ENCODE results near the gene PHF19. TPM values are rescaled to one million over a fixed set of nuclear protein-coding genes. Genes with fewer than 3 reads are reported as not detected.

Gene PHF19
- polyA plus RNA-seq, 1 of the 3 experiments (the other 2 are of a cell fraction), result 33.4 TPM

DNA sequence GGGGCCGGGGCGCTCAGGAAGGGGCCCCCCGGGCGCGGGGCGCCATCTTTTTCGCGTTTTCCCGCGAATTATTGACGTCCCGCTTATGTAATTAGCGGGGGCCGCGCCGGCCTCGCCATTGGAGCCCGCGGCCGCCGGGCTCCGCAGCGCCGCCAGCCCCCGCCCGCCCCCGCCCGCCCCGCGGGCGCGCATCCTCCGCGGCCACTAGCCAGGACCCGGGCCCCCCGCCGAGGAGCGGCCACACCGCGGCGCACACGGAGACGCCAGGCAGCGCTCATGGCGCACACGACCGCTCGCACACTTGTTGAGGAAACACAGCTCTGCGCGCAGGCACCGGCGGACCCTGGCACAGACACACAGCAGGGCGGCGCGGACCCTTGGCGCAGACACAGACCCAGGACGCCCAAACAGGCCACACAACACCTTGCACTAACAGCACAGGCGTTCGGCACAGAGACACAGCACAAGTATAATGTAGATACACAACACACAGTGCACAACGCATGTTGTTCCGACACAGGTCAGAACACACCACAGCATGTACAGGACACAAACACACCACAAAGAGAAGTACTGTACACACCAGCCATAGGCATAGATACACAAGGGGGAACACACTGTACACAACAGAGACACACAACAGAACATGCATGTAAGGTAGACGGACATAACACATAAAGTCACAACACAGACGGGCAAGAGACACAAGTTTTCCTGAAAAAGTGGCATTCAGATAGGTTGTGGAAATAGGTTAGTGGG, 467 bp upstream of the PHF19 start:
- DNase-seq, result peak; percentile 95
- peak overlapping the region; percentile 65 to 75 for H3K4me3 ChIP-seq (ENCODE audit: low read depth in 2 of 2, low read length in 1 of 2)
- H3K4me2 ChIP-seq, result peak overlapping the region; percentile 77
- H3F3A ChIP-seq (replicated peaks; ENCODE audit: insufficient read depth), result peaks cover 5% of the 10 kb centered on the region
- peak overlapping the region; percentile 83 for H2AFZ ChIP-seq (ENCODE audit: low read depth)
- peak overlapping the region; percentile 57 to 86 for H3K27ac ChIP-seq (ENCODE audit: low read depth in 2 of 2, low read length in 1 of 2)
- no peaks in the 10 kb centered on the region for H3K9me3 ChIP-seq
- H3K9me2 ChIP-seq, result no peaks in the 10 kb centered on the region
- peaks cover 26% of the 10 kb centered on the region for H3K79me2 ChIP-seq (ENCODE audit: insufficient read depth)
- peak overlapping the region; percentile 69 for H3K9ac ChIP-seq
- WGBS (ENCODE audit: low lambda C conversion rate), result 28% methylated on average over 6 of the region's 63 CpGs
- ChIA-PET POLR2A (interaction anchor here (1.6 to 1.7 kb wide), 2 partner anchors 39 to 183 kb away, joined by 4 read pairs; no protein-coding TSS in a partner anchor), CTCF (interaction anchor here (0.6 to 1.5 kb wide), 4 partner anchors 8 to 61 kb away, joined by 3 to 5 read pairs (median 4); no protein-coding TSS in a partner anchor)
- peaks cover 6 to 13% of the 10 kb centered on the region in 2 experiments for H3K36me3 ChIP-seq (replicated peaks in 1 of 2; ENCODE audit: control insufficient read depth in 1 of 2, insufficient read depth in 2 of 2, low read length in 1 of 2)
- peaks cover 15 to 28% of the 10 kb centered on the region in 2 experiments; a peak in 3 of 4 replicates for H3K4me1 ChIP-seq (ENCODE audit: control insufficient read depth in 1 of 2, insufficient read depth in 2 of 2, low read depth in 1 of 2, low read length in 1 of 2)
- H4K20me1 ChIP-seq (ENCODE audit: insufficient read depth), result no peaks in the 10 kb centered on the region
- H3K27me3 ChIP-seq (ENCODE audit: insufficient read depth), result no peaks in the 10 kb centered on the region
- TF ChIP-seq, protein P1, sequence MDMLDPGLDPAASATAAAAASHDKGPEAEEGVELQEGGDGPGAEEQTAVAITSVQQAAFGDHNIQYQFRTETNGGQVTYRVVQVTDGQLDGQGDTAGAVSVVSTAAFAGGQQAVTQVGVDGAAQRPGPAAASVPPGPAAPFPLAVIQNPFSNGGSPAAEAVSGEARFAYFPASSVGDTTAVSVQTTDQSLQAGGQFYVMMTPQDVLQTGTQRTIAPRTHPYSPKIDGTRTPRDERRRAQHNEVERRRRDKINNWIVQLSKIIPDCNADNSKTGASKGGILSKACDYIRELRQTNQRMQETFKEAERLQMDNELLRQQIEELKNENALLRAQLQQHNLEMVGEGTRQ (IDR thresholded peaks at IDR 0.05; ENCODE audit: borderline replicate concordance, low read depth, low read length), result no peak
- TF ChIP-seq EZH2phosphoT487 (IDR thresholded peaks at IDR 0.05; ENCODE audit: borderline replicate concordance, low read depth), result no peak
- TF ChIP-seq, protein P2, sequence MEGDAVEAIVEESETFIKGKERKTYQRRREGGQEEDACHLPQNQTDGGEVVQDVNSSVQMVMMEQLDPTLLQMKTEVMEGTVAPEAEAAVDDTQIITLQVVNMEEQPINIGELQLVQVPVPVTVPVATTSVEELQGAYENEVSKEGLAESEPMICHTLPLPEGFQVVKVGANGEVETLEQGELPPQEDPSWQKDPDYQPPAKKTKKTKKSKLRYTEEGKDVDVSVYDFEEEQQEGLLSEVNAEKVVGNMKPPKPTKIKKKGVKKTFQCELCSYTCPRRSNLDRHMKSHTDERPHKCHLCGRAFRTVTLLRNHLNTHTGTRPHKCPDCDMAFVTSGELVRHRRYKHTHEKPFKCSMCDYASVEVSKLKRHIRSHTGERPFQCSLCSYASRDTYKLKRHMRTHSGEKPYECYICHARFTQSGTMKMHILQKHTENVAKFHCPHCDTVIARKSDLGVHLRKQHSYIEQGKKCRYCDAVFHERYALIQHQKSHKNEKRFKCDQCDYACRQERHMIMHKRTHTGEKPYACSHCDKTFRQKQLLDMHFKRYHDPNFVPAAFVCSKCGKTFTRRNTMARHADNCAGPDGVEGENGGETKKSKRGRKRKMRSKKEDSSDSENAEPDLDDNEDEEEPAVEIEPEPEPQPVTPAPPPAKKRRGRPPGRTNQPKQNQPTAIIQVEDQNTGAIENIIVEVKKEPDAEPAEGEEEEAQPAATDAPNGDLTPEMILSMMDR (IDR thresholded peaks at IDR 0.05), result no peak; the same call in 1 of the 2 replicates
- TF ChIP-seq JUND (IDR thresholded peaks at IDR 0.05), result no peak
- TF ChIP-seq MXI1 (IDR thresholded peaks at IDR 0.05; ENCODE audit: low read depth, low read length), result peak; percentile 17; the same call in 1 of the 2 replicates
- no peak for TF ChIP-seq GABPA (IDR thresholded peaks at IDR 0.05; ENCODE audit: low read depth)
- no peak for TF ChIP-seq TCF12 (IDR thresholded peaks at IDR 0.05)
- no peak for TF ChIP-seq SIN3A (IDR thresholded peaks at IDR 0.05; ENCODE audit: borderline replicate concordance, low read depth, low read length)
- TF ChIP-seq, protein P3, sequence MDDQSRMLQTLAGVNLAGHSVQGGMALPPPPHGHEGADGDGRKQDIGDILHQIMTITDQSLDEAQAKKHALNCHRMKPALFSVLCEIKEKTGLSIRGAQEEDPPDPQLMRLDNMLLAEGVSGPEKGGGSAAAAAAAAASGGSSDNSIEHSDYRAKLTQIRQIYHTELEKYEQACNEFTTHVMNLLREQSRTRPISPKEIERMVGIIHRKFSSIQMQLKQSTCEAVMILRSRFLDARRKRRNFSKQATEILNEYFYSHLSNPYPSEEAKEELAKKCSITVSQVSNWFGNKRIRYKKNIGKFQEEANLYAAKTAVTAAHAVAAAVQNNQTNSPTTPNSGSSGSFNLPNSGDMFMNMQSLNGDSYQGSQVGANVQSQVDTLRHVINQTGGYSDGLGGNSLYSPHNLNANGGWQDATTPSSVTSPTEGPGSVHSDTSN (IDR thresholded peaks at IDR 0.05), result peak; percentile 24; the same call in 1 of the 2 replicates
- peak; percentile 25; the same call in 1 of the 2 replicates for TF ChIP-seq NRF1 (IDR thresholded peaks at IDR 0.05; ENCODE audit: low read depth, low read length)
- TF ChIP-seq, protein P4, sequence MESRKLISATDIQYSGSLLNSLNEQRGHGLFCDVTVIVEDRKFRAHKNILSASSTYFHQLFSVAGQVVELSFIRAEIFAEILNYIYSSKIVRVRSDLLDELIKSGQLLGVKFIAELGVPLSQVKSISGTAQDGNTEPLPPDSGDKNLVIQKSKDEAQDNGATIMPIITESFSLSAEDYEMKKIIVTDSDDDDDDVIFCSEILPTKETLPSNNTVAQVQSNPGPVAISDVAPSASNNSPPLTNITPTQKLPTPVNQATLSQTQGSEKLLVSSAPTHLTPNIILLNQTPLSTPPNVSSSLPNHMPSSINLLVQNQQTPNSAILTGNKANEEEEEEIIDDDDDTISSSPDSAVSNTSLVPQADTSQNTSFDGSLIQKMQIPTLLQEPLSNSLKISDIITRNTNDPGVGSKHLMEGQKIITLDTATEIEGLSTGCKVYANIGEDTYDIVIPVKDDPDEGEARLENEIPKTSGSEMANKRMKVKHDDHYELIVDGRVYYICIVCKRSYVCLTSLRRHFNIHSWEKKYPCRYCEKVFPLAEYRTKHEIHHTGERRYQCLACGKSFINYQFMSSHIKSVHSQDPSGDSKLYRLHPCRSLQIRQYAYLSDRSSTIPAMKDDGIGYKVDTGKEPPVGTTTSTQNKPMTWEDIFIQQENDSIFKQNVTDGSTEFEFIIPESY (IDR thresholded peaks at IDR 0.05; ENCODE audit: borderline replicate concordance, low read depth), result no peak
- no peak for TF ChIP-seq POLR2AphosphoS5 (IDR thresholded peaks at IDR 0.05; ENCODE audit: low read depth, low read length)
- TF ChIP-seq ELF1 (IDR thresholded peaks at IDR 0.05), result no peak
- no peak for TF ChIP-seq FOXM1 (IDR thresholded peaks at IDR 0.05; ENCODE audit: low read depth)
- TF ChIP-seq, protein P5, sequence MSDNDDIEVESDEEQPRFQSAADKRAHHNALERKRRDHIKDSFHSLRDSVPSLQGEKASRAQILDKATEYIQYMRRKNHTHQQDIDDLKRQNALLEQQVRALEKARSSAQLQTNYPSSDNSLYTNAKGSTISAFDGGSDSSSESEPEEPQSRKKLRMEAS (IDR thresholded peaks at IDR 0.05; ENCODE audit: low read depth), result peak; percentile 33; the same call in 1 of the 2 replicates
- TF ChIP-seq SMC3 (IDR thresholded peaks at IDR 0.05; ENCODE audit: low read depth, low read length), result peak; percentile 46; the same call in 1 of the 2 replicates
- TF ChIP-seq RXRA (IDR thresholded peaks at IDR 0.05; ENCODE audit: borderline replicate concordance, low read depth), result no peak
- peak; percentile 43 for TF ChIP-seq RAD21 (IDR thresholded peaks at IDR 0.05; ENCODE audit: low read length)
- no peak for TF ChIP-seq FOSL2 (IDR thresholded peaks at IDR 0.05; ENCODE audit: borderline replicate concordance, low read depth)
- 0 out of 2 replicates have a peak, but pooled peaks have one; percentile 62 for TF ChIP-seq YY1 (IDR thresholded peaks at IDR 0.05; ENCODE audit: low read depth)
- no peak for TF ChIP-seq FOXJ3 (CRISPR knock-in tag; IDR thresholded peaks at IDR 0.05)
- TF ChIP-seq, protein P6, sequence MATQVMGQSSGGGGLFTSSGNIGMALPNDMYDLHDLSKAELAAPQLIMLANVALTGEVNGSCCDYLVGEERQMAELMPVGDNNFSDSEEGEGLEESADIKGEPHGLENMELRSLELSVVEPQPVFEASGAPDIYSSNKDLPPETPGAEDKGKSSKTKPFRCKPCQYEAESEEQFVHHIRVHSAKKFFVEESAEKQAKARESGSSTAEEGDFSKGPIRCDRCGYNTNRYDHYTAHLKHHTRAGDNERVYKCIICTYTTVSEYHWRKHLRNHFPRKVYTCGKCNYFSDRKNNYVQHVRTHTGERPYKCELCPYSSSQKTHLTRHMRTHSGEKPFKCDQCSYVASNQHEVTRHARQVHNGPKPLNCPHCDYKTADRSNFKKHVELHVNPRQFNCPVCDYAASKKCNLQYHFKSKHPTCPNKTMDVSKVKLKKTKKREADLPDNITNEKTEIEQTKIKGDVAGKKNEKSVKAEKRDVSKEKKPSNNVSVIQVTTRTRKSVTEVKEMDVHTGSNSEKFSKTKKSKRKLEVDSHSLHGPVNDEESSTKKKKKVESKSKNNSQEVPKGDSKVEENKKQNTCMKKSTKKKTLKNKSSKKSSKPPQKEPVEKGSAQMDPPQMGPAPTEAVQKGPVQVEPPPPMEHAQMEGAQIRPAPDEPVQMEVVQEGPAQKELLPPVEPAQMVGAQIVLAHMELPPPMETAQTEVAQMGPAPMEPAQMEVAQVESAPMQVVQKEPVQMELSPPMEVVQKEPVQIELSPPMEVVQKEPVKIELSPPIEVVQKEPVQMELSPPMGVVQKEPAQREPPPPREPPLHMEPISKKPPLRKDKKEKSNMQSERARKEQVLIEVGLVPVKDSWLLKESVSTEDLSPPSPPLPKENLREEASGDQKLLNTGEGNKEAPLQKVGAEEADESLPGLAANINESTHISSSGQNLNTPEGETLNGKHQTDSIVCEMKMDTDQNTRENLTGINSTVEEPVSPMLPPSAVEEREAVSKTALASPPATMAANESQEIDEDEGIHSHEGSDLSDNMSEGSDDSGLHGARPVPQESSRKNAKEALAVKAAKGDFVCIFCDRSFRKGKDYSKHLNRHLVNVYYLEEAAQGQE (IDR thresholded peaks at IDR 0.05; ENCODE audit: low read depth, low read length), result no peak
- no peak for TF ChIP-seq NFIC (IDR thresholded peaks at IDR 0.05; ENCODE audit: borderline replicate concordance)
